Mammary epithelial cell (primary cell): ENCODE results near the gene CEBPA.

Source experiments
- CTCF ChIP-seq, 2 donors: IDR thresholded peaks in 1 of 2; conservative IDR thresholded peaks in 1 of 2; 2 replicates each; pipeline ENCODE4 v1.5.1; 2011 to 2012; ENCODE audit warnings: inconsistent platforms in 2 of 2, low read length in 2 of 2, mild to moderate bottlenecking in 2 of 2, control low read depth in 1 of 2, low read depth in 1 of 2; ENCODE audit not compliant: insufficient read depth in 1 of 2; ENCODE audit errors: extremely low read depth in 1 of 2
- EZH2 ChIP-seq: IDR thresholded peaks from 2 replicates; pipeline ENCODE4 v1.6.1; 2012; ENCODE audit warnings: low read length, inconsistent platforms, borderline replicate concordance

GRCh38 chr19:33270769-33271168 lies 31.6 kb downstream of the CEBPA start:
- TF ChIP-seq EZH2 (no peak), CTCF (conservative IDR thresholded peaks at IDR 0.05 in 1 of 2, IDR thresholded peaks at IDR 0.05 in 1 of 2; ENCODE audit: extremely low read depth in 1 of 2, insufficient read depth in 1 of 2, low read depth in 1 of 2, low read length in 2 of 2) (no peak)
